Measurements from ENCODE around the gene PEX14. TPM values are rescaled to one million over a fixed set of nuclear protein-coding genes. Genes with fewer than 3 reads are reported as not detected.

PEX14 gene
- polyA plus RNA-seq, 3 donors = 2.2 to 8.8 (median 2.7) TPM

DNA sequence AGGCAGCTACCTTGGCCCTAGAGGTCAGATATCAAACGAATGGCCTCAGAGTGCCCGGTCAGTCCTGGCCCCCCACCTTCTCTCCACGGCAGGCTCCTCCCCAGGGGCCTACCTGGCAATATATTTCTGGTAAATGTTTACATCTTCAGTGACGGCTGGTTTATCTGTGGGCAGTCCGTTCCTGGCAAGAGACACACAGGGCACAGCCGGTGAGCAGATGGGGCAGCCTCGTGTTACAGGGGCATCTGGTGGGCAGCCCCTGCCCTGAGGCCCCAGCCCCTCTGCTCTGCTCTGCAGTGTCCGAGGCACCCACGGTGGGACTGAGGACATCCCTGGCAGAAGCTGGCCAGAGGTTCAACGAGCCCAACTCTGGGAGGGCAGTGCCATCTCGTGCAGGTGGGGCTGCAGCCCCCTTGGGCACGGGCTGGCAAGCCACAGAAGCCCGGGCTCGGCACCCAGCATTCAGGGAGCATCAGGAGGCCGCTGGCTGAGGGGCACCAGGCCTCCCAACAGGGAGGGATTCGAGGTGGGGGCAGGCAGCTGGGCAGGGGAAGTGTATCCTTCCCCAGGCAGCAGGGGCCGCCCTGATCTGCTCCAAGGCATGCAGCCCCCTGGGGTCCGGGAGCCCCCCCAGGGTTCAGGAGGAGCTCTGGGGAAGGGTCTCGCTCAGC lies 183.8 kb downstream of the PEX14 start:
- 94% methylated on average over 16 of the region's 19 CpGs for WGBS (ENCODE audit: insufficient coverage)
- no peaks in the 10 kb centered on the region for H3K4me1 ChIP-seq (ENCODE audit: control insufficient read depth in 1 of 2, insufficient read depth in 2 of 2, low read length in 2 of 2)
- no peaks in the 10 kb centered on the region for H3K79me2 ChIP-seq (ENCODE audit: insufficient read depth, low read length)
- Mint-ChIP-seq H3K9me3 (no peaks in the 10 kb centered on the region), H3K27me3 (ENCODE audit: low read depth in 3 of 3) (peaks cover 0 to 2% (median 0%) of the 10 kb centered on the region in 3 donors), H3K4me1 (no peaks in the 10 kb centered on the region), H3K36me3 (peaks cover 0 to 3% of the 10 kb centered on the region in 2 donors), H3K4me3 (no peak overlapping the region), H3K27ac (no peak overlapping the region)
- TF ChIP-seq CTCF (IDR thresholded peaks at IDR 0.05) = no peak
- no peak for DNase-seq
- no peak overlapping the region for H3K27ac ChIP-seq (ENCODE audit: low read depth in 1 of 2, low read length in 2 of 2)
- no peak overlapping the region for H2AFZ ChIP-seq (ENCODE audit: insufficient read depth, low read depth, low read length, poor library complexity, severe bottlenecking)
- H3K4me3 ChIP-seq (replicated peaks in 1 of 3; ENCODE audit: low read depth in 2 of 3, low read length in 3 of 3) = no peak overlapping the region
- H3K9ac ChIP-seq (ENCODE audit: insufficient read depth, low read length, poor library complexity, severe bottlenecking) = no peak overlapping the region
- H3K9me3 ChIP-seq (replicated peaks in 1 of 2; ENCODE audit: control insufficient read depth in 1 of 2, insufficient read depth in 1 of 2, low read length in 2 of 2) = no peaks in the 10 kb centered on the region
- intact Hi-C loops (cut with micrococcal nuclease) = no loop called here
- no peak overlapping the region for H3K4me2 ChIP-seq (replicated peaks; ENCODE audit: extremely low read depth, low read length, poor library complexity, severe bottlenecking)
- no peaks in the 10 kb centered on the region for H3K36me3 ChIP-seq (replicated peaks in 1 of 2; ENCODE audit: control insufficient read depth in 1 of 2, insufficient read depth in 2 of 2, low read length in 2 of 2)
- no peaks in the 10 kb centered on the region for H4K20me1 ChIP-seq (ENCODE audit: insufficient read depth, low read length)
- no peaks in the 10 kb centered on the region for H3K27me3 ChIP-seq (ENCODE audit: control insufficient read depth in 2 of 2, insufficient read depth in 2 of 2, low read length in 2 of 2)

GRCh38 chr1:10659218-10659617 lies 184.5 kb downstream of the PEX14 start:
- intact Hi-C loops (cut with micrococcal nuclease) = no loop called here
- H3K9ac ChIP-seq (ENCODE audit: insufficient read depth, low read length, poor library complexity, severe bottlenecking) = no peak overlapping the region
- no peaks in the 10 kb centered on the region for H3K4me1 ChIP-seq (ENCODE audit: control insufficient read depth in 1 of 2, insufficient read depth in 2 of 2, low read length in 2 of 2)
- no peak overlapping the region for H3K4me2 ChIP-seq (replicated peaks; ENCODE audit: extremely low read depth, low read length, poor library complexity, severe bottlenecking)
- H3K9me3 ChIP-seq (replicated peaks in 1 of 2; ENCODE audit: control insufficient read depth in 1 of 2, insufficient read depth in 1 of 2, low read length in 2 of 2) = no peaks in the 10 kb centered on the region
- no peak overlapping the region for H3K27ac ChIP-seq (ENCODE audit: low read depth in 1 of 2, low read length in 2 of 2)
- no peaks in the 10 kb centered on the region for H3K79me2 ChIP-seq (ENCODE audit: insufficient read depth, low read length)
- Mint-ChIP-seq H3K36me3 (no peaks in the 10 kb centered on the region), H3K4me3 (no peak overlapping the region), H3K4me1 (no peaks in the 10 kb centered on the region), H3K27me3 (ENCODE audit: low read depth in 3 of 3) (peaks cover 0 to 2% (median 0%) of the 10 kb centered on the region in 3 donors), H3K9me3 (no peaks in the 10 kb centered on the region), H3K27ac (no peak overlapping the region)
- no peaks in the 10 kb centered on the region for H3K27me3 ChIP-seq (ENCODE audit: control insufficient read depth in 2 of 2, insufficient read depth in 2 of 2, low read length in 2 of 2)
- no peak for TF ChIP-seq CTCF (IDR thresholded peaks at IDR 0.05)
- no peak for DNase-seq
- 97% methylated on average over 18 of the region's 18 CpGs for WGBS (ENCODE audit: insufficient coverage)
- no peaks in the 10 kb centered on the region for H3K36me3 ChIP-seq (replicated peaks in 1 of 2; ENCODE audit: control insufficient read depth in 1 of 2, insufficient read depth in 2 of 2, low read length in 2 of 2)
- H4K20me1 ChIP-seq (ENCODE audit: insufficient read depth, low read length) = no peaks in the 10 kb centered on the region
- no peak overlapping the region for H3K4me3 ChIP-seq (replicated peaks in 1 of 3; ENCODE audit: low read depth in 2 of 3, low read length in 3 of 3)
- no peak overlapping the region for H2AFZ ChIP-seq (ENCODE audit: insufficient read depth, low read depth, low read length, poor library complexity, severe bottlenecking)

All from CD14-positive monocyte (primary cell).